Measurements from ENCODE around the gene SLC25A20.

Gene SLC25A20

GRCh38 chr3:48811524-48811923 lies 87.2 kb downstream of the SLC25A20 start:
- in situ Hi-C loops (cut with HindIII; ENCODE audit: low sequenced_read_pairs), result no loop called here
- no peak for DNase-seq (ENCODE audit: low read depth)
- no peak overlapping the region for H3K4me3 ChIP-seq (ENCODE audit: low read depth, low read length)
- TF ChIP-seq, protein P1, sequence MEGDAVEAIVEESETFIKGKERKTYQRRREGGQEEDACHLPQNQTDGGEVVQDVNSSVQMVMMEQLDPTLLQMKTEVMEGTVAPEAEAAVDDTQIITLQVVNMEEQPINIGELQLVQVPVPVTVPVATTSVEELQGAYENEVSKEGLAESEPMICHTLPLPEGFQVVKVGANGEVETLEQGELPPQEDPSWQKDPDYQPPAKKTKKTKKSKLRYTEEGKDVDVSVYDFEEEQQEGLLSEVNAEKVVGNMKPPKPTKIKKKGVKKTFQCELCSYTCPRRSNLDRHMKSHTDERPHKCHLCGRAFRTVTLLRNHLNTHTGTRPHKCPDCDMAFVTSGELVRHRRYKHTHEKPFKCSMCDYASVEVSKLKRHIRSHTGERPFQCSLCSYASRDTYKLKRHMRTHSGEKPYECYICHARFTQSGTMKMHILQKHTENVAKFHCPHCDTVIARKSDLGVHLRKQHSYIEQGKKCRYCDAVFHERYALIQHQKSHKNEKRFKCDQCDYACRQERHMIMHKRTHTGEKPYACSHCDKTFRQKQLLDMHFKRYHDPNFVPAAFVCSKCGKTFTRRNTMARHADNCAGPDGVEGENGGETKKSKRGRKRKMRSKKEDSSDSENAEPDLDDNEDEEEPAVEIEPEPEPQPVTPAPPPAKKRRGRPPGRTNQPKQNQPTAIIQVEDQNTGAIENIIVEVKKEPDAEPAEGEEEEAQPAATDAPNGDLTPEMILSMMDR (IDR thresholded peaks at IDR 0.05; ENCODE audit: low read depth, low read length, missing control alignments), result no peak

All from astrocyte of the cerebellum (primary cell).